GM13977 (cell line): ENCODE results near the gene MINDY4.

Experiments
- DNase-seq: peaks from one replicate; pipeline ENCODE4 v3.0.0; 2012; ENCODE audit warnings: low spot score
- in situ Hi-C: fragments of 300-500 bp; cut with MboI; formaldehyde crosslinking; loops from one replicate; pipeline ENCODE4 v1.12.0; 2022; ENCODE audit warnings: low sequenced_read_pairs, low pct_unique_long_range_greater_than_20kb, mixed read lengths, inconsistent platforms; ENCODE audit not compliant: unreplicated experiment
- TF ChIP-seq, protein P1 (sequence below): IDR thresholded peaks from 2 replicates; pipeline ENCODE4 v1.5.1; 2012; ENCODE audit warnings: mild to moderate bottlenecking, control low read depth; ENCODE audit not compliant: insufficient read depth; ENCODE audit errors: extremely low read depth, missing control alignments

MINDY4 gene

DNA sequence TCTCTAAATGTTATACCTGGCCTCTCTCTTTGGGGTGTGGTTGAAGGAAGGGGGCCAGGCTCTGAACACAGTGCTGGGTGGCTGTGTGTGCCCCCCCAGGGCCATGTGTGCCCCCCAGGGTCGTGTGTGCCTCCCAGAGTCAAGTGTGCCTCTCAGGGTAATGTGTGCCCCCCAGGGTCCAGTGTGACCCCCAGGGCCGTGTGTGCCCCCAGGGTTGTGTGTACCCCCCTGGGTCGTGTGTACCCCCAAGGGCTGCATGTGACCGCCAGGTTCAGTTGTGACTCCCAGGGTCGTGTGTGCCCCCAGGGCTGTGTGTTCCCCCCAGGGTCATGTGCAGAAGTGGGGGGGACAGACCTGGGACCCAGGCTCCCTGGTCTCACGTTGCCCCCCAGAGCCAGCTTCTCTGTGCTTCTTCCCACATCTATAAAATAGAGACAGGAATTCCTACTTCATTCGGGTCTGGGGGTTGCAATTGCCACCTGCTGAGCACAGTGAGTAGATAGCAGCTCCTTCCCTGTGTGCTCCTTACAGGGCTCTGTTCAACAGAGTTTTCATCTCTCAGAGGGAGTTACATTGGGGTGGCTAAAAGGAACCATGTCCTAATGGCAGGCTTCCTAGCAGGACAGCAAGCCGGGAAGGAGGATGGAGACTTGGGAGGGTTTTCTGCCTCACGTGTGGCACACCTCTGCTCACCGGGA is 99.8 kb downstream of the MINDY4 start:
- DNase-seq = no peak
- in situ Hi-C loops = no loop called here
- TF ChIP-seq, protein P1, sequence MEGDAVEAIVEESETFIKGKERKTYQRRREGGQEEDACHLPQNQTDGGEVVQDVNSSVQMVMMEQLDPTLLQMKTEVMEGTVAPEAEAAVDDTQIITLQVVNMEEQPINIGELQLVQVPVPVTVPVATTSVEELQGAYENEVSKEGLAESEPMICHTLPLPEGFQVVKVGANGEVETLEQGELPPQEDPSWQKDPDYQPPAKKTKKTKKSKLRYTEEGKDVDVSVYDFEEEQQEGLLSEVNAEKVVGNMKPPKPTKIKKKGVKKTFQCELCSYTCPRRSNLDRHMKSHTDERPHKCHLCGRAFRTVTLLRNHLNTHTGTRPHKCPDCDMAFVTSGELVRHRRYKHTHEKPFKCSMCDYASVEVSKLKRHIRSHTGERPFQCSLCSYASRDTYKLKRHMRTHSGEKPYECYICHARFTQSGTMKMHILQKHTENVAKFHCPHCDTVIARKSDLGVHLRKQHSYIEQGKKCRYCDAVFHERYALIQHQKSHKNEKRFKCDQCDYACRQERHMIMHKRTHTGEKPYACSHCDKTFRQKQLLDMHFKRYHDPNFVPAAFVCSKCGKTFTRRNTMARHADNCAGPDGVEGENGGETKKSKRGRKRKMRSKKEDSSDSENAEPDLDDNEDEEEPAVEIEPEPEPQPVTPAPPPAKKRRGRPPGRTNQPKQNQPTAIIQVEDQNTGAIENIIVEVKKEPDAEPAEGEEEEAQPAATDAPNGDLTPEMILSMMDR = no peak

DNA sequence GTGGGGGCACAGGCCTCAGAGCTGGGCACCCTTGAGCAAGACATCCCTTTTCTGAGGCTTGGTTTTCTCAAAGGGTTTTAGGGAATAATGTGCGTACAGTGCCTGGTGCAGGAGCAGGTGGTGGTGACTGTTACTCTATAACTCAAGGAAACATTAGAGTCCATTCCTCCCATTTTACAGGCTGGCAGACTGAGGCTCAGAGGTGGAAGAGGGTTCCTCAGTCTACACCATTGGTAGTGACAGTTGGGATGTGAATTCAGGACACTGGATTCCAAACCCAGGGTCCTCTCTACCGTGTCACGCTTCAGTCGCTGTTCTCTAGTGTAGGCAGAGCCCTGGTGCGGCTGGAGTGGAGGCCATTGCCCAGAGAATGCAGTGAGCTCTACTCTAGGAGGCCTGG is 100.4 kb downstream of the MINDY4 start:
- in situ Hi-C loops = no loop called here
- DNase-seq = no peak
- TF ChIP-seq, protein P1 = no peak

DNA sequence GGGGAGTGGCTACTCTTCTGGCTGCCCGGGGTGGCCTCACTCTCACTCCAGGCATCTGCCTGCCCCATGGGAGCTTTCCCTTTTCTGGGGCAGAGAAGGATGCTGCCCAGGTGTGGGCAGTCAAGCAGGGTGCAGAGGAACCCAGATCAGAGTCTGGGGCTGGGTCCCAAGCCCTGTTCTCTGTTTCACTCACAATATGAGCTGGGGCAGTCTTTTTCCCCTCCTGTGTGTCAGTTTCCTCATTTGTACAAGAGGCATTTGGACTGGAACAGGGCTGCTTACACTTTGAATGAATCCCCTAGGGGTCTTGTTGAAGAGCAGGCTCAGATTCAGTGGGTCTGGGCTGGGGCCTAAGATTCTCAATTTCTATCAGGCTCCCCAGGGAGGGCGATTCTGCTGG is 102.0 kb downstream of the MINDY4 start:
- in situ Hi-C loops = no loop called here
- no peak for DNase-seq
- TF ChIP-seq, protein P1 = no peak

DNA sequence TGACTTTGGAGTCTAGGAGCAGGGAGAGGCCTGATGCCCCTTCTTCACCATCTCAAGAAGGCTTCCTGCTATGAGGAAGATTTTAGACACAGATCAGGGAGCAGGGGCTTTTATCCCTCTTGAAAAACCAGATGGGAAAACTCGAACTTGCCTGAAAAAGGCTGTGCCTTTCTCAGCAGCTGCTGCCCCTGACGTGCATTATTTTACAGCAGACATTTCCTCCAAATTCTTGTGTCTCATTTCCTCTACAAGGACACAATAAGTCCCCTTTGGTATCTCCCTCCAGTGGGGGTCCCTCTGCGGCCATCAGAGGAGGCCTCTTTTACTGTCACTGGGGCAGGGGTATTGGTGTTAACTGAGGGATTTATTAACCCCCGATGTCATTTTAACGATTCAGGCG is 102.4 kb downstream of the MINDY4 start:
- TF ChIP-seq, protein P1 = no peak
- DNase-seq = no peak
- in situ Hi-C loops = no loop called here

DNA sequence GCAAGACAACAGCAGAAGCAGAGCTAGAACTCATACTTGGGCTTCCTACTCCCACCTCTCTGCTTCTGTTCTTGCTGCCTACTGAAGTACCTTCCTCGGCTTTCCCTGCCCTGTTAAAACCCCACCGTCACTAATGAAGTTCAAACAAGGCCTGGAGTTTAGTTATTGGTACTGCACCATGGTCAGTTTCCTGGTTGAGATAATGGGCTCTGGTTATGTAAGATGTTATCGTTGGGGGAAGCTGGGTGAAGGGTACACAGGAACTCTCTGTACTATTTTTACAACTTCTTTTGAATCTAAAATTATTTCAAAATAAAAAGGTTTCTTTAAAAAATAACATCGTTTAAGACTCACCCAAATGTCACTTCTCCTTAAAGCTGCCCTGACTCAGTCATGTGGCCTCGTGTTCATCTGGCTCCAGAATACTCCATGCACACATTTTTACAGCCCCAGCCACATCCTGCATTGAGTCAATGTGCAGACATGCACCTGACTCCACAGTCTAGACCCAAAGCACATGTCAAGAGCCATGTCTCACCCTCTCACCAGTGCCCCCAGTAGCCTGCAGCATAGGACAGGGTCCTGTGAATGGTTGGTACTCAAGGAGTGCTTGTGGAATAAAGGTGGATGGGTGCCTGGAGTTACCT is 103.6 kb downstream of the MINDY4 start:
- DNase-seq = no peak
- TF ChIP-seq, protein P1 = no peak
- in situ Hi-C loops = no loop called here

DNA sequence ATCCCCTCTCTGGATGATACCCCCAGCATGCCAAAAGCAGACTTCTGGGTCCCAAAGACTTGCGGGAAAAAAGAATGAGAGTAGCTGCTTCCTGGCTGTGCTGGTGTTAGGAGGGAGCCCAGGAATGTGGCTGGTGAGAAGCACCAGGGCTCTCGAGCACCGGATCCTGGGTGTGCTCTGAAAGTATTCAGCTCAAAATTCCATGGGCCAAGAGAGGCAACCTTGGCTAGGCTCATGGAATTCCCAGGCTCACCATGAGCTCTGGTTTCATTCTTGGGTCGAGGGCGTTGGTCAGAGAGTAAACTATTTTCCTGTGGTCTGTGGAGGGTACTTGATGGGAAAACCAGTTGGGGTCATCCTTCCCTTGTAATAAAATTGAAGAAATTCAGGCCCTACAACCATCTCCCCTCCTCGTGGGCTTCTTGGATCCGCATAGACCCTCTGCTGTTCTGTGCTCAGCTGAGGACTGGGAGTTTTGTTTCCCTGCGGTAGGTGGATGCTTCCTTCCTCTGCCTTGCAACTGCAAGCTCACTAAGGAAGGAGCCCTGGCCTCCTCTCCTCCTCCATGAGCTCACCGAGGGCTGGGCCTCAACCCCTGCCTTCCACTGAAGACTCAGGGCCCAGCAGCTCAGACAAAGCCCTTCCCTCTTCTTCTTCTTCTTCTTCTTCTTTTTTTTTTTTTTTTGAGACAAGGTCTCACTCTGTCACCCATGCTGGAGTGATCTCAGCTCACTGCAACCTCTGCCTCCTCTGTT is 106.0 kb downstream of the MINDY4 start:
- in situ Hi-C loops = no loop called here
- TF ChIP-seq, protein P1 = no peak
- DNase-seq = no peak
